ENCODE data around the gene ZNF687. TPM values are rescaled to one million over a fixed set of nuclear protein-coding genes. Genes with fewer than 3 reads are reported as not detected.

Gene ZNF687
- total RNA-seq, 6 experiments from 2014 or later = 14.6 to 18.3 (median 15.9) TPM

DNA sequence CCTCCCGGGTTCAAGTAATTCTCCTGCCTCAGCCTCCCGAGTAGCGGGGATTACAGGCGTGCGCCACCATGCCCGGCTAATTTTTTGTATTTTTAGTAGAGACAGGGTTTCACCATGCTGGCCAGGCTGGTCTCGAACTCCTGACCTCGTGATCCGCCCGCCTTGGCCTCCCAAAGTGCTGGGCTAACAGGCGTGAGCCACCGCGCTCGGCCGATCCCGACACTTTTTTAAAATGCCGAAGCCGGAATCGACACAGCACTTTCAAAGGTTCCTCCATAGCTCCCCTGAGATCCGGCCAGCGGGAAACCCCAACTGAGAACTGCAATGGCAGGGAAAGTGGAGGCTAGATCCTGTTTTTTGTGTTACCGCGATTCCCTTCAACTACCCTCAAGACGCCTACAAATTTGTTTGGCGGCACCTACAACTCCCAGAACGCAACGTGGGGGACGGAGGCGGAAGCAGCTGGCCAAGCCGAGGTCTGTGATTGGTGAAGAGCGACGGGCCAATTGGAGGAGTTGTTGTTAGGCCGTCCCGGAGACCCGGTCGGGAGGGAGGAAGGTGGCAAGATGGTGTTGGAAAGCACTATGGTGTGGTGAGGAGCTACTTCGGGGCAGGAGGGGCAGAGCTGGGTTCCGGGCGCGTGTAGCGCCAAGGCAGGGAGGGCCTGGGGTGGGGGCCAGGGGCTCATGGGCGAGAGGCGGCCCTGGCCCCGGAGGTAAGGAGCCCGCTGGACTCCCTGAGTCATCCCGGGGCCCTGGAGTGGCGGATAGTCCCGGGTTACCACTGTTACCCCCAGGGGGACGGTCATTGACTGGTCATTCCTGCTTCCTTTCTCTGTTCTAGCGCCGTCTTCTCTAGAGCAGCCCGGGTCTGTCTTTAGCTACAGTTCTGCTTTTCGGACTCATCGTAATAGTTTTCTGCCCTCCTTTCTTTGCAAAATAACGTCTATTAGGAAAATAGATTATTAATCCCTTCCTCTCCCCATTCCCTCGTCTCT is 27.6 kb upstream of the ZNF687 start, which contains the start of gene PSMD4:
TSS of gene PSMD4 (plus strand) at position 518 of the 997 bp plus-strand sequence. CDS start at position 567, 49 bp downstream.
- Mint-ChIP-seq H3K36me3 (ENCODE audit: low read depth) (peaks cover 20% of the 10 kb centered on the region), H3K27me3 (ENCODE audit: insufficient read depth) (peaks cover 6% of the 10 kb centered on the region), H3K27ac (peak within 1 kb of the TSS; percentile 99), H3K9me3 (peaks cover 5% of the 10 kb centered on the region; the same call in 1 of the 2 replicates), H3K4me3 (peak within 1 kb of the TSS; percentile 97), H3K4me1 (ENCODE audit: low read depth) (peaks cover 18% of the 10 kb centered on the region)
- TF ChIP-seq, protein P1, sequence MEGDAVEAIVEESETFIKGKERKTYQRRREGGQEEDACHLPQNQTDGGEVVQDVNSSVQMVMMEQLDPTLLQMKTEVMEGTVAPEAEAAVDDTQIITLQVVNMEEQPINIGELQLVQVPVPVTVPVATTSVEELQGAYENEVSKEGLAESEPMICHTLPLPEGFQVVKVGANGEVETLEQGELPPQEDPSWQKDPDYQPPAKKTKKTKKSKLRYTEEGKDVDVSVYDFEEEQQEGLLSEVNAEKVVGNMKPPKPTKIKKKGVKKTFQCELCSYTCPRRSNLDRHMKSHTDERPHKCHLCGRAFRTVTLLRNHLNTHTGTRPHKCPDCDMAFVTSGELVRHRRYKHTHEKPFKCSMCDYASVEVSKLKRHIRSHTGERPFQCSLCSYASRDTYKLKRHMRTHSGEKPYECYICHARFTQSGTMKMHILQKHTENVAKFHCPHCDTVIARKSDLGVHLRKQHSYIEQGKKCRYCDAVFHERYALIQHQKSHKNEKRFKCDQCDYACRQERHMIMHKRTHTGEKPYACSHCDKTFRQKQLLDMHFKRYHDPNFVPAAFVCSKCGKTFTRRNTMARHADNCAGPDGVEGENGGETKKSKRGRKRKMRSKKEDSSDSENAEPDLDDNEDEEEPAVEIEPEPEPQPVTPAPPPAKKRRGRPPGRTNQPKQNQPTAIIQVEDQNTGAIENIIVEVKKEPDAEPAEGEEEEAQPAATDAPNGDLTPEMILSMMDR (IDR thresholded peaks at IDR 0.05) = no peak
- peak; percentile 93 for DNase-seq

DNA sequence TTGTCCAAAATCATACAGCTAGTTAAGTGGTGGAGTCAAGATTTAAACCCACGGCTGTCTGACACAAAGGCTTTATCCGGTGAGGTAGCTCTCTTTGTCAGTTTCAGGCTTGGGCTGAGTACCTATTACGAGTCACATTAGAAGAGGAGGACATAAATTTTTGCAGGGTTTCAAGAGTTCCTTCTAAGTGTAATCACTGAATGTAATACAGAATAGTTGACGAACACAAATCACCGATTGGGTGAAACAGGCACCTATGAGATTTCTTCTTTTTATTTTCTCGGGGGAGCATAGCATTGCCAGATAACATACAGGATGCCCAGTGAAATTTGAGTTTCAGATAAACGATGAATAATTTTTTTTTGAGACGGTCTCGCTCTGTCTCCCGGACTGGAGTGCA is 26.7 kb upstream of the ZNF687 start:
- TF ChIP-seq, protein P1 (IDR thresholded peaks at IDR 0.05) = no peak
- peak overlapping the region; percentile 97 for H3K4me3 Mint-ChIP-seq
- H3K9me3 Mint-ChIP-seq = peaks cover 5% of the 10 kb centered on the region; the same call in 1 of the 2 replicates
- peaks cover 18% of the 10 kb centered on the region for H3K36me3 Mint-ChIP-seq (ENCODE audit: low read depth)
- H3K4me1 Mint-ChIP-seq (ENCODE audit: low read depth) = peaks cover 18% of the 10 kb centered on the region
- peak; percentile 6 for DNase-seq
- peak overlapping the region; percentile 99 for H3K27ac Mint-ChIP-seq
- peaks cover 6% of the 10 kb centered on the region for H3K27me3 Mint-ChIP-seq (ENCODE audit: insufficient read depth)

DNA sequence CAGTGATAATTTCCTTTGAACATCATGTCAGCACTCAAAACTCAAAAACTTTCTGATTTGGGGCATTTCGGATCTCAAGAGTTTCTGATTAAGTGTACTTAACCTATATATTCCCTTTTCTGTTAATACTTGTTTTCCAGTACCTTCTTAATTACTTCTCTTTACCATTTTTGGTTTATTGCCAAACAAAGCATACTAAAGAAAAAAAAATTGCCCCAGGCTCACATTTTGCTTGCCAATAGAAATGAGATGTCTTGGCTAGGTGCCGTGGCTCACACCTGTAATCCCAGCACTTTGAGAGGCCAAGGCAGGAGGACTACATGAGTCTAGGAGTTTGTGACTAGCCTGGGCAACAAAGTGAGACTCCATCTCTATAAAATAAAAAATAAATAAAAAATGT is 22.7 kb upstream of the ZNF687 start:
- H3K4me3 Mint-ChIP-seq = no peak overlapping the region
- peaks cover 4% of the 10 kb centered on the region; the same call in 1 of the 2 replicates for H3K9me3 Mint-ChIP-seq
- TF ChIP-seq, protein P1 (IDR thresholded peaks at IDR 0.05) = no peak
- DNase-seq = no peak
- H3K4me1 Mint-ChIP-seq (ENCODE audit: low read depth) = peaks cover 18% of the 10 kb centered on the region
- H3K27ac Mint-ChIP-seq = no peak overlapping the region
- peaks cover 22% of the 10 kb centered on the region for H3K36me3 Mint-ChIP-seq (ENCODE audit: low read depth)
- H3K27me3 Mint-ChIP-seq (ENCODE audit: insufficient read depth) = peaks cover 3% of the 10 kb centered on the region

DNA sequence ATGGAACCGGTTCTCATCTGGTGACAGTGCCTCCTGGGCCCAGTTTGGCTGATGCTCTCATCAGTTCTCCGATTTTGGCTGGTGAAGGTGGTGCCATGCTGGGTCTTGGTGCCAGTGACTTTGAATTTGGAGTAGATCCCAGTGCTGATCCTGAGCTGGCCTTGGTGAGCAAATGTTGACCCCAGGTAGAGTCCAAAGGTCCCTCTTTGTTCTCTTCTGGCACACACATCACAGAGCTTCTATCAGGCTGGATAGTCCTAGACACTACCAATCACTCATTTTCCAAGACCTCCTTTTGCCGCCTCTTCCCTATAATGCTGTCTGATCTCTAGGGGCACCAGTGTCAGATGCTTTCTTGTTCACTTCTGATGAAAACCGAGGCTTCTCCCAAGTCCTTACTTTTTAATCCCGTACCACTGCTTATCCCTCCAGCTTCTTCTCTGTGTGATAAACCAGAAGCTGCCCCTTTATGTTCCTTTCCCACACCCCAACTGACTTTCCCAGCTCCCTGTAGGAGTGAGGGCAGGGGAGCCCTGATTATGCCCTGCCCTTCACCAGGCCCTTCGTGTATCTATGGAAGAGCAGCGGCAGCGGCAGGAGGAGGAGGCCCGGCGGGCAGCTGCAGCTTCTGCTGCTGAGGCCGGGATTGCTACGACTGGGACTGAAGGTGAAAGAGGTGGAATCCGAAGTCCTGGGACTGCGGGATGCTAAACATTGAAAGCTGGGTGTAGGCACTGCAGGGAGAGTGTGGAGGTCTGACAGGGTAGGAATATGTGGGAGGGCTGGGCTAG is 16.5 kb upstream of the ZNF687 start:
- no peaks in the 10 kb centered on the region for H3K9me3 Mint-ChIP-seq
- no peaks in the 10 kb centered on the region for H3K4me1 Mint-ChIP-seq (ENCODE audit: low read depth)
- H3K27me3 Mint-ChIP-seq (ENCODE audit: insufficient read depth) = no peaks in the 10 kb centered on the region
- no peak for DNase-seq
- H3K36me3 Mint-ChIP-seq (ENCODE audit: low read depth) = peaks cover 41% of the 10 kb centered on the region
- H3K4me3 Mint-ChIP-seq = no peak overlapping the region
- no peak overlapping the region for H3K27ac Mint-ChIP-seq
- TF ChIP-seq, protein P1 (IDR thresholded peaks at IDR 0.05) = no peak

DNA sequence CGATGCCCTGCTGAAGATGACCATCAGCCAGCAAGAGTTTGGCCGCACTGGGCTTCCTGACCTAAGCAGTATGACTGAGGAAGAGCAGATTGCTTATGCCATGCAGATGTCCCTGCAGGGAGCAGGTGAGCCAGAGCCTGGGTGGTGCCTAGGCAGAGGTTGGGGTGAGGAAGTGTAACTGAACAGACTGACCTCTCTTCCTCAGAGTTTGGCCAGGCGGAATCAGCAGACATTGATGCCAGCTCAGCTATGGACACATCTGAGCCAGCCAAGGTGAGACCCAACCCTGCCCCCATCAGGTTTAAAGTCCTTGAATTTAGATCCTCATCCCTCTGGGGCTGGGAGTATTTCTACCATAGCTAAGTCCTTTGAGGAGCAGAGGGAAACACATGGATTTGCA is 15.8 kb upstream of the ZNF687 start:
- peaks cover 42% of the 10 kb centered on the region for H3K36me3 Mint-ChIP-seq (ENCODE audit: low read depth)
- no peaks in the 10 kb centered on the region for H3K9me3 Mint-ChIP-seq
- no peak overlapping the region for H3K27ac Mint-ChIP-seq
- no peak overlapping the region for H3K4me3 Mint-ChIP-seq
- H3K27me3 Mint-ChIP-seq (ENCODE audit: insufficient read depth) = no peaks in the 10 kb centered on the region; the same call in 1 of the 2 replicates
- H3K4me1 Mint-ChIP-seq (ENCODE audit: low read depth) = no peaks in the 10 kb centered on the region
- no peak for DNase-seq
- TF ChIP-seq, protein P1 (IDR thresholded peaks at IDR 0.05) = no peak

Measured in HFFc6 (cell line).